HL-60/S4 (cell line): ENCODE results near the gene P4HB.

Source experiments
- in situ Hi-C: fragments of 300-500 bp; cut with MboI; formaldehyde crosslinking; loops from 2 replicates; pipeline ENCODE4 v1.14.3; 2022; ENCODE audit warnings: low sequenced_read_pairs

P4HB gene

DNA sequence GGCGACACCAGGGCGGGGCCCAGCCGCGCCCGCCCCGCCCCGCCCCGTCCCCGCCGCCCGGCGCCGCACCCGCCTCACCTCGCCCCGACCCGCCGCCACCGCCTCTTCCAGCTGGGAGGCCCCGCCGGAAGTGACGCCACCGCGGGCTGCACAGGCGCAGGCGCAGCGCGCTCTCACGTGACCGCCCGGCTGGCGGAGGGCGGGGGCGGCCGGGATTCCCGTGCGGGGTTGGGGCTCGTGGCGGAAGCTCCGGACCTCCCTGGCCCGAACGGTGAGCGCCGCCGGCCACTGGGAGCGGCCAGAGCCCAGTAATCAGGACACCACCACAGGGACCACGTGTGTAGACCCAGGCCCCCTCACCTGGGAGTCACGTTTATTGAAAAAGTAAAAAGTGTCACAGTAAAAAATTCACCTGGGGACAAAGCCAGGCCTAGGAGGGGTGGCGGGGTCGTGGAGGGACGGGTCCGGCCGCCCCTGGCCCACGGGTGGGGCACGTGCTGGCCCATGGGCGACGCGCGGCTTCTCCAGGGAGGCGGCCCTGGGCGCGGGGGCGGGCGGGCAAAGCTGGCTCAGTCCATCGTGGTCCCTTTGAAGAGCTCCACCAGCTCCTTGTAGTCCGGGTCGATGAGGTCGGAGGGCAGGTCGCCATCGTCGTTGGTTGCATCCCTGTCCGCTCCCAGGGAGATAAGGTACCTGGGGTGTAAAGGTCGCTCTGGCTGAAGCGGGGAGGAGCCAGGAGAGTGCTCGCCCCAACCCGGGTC, 27.0 kb downstream of the P4HB start, which contains the start of gene MCRIP1:
Gene MCRIP1 (minus strand): TSS at position 132 of the 761 bp plus-strand sequence. CDS start 8,785 bp downstream, outside the sequence.
- in situ Hi-C loops: no loop called here

DNA sequence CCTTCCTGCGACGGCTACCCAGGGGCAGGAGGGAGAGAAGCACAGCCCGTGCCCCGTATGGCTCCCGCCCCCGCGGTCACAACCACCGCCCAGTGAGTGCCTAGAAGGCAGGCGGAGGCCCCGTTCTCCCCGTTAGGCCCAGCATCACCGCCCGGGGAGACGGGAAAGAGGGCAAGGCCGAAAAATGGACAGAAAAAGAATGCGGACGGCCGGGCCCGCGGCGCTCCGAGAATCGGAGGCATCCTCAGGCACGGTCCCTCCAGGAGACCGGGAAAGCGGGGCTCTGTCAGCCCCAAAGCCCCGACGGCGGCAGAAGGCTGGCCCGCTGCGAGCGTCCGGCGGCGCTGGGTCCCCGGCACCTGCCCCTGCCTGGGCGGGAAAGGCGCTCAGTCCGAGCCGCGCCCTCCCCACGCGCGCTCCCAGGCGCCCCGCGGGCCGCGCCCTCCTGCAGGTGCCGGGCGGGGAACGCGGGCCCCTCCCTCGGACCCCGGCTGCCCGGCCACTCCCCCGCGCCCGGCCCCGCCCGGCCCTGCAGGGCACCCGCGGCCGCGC, 27.7 kb downstream of the P4HB start:
- in situ Hi-C loops: no loop called here

DNA sequence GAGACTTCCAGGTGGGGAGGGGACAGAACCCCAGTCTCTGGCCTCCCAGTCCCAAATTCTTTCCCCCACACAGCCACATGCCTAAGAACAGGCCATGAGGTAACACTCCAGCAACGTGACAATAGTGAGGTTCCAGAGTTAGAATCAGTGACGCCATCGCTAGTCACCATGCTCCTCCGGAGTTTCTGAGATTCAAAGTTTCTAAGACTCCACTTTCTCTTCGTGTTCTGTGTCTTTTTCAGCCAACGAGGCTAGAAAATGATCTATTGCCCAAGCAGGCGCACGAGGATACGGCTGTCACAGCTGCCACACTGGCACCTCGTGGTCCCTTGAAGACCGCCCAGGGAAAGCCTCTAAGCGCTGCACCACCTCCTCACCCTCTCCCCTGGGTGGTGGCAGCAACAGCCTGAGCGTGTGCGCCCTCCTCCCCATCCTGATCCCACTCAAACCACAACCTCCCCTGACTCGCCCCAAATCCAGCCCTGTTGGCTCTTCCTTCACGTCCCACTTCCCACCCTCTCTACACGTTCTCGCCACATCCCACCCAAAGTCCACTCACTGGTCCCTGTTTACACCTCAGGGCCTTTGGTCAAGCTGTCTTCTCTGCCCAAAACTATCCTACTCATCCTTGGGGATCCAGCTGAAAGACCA, 28.3 kb downstream of the P4HB start:
- in situ Hi-C loops: no loop called here

DNA sequence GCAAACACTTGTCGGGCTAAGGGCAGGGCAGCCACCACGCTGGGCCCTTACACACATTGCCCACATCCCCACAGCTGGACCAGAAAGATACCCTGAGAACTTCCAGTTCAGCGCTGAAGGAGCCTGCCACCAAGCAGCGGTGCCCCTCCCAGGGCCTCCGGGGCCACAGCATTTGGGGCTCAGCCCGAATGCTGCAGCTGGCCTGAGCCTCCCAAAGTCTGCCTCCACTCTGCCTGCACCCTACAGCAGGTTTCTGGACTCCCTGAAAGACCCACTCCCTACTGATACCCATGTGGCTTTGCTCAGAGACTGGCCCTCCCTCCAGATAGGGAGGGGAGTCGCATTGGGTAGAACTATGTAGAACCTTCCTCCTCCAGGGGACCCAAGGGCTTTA, 28.8 kb downstream of the P4HB start:
- in situ Hi-C loops: no loop called here

DNA sequence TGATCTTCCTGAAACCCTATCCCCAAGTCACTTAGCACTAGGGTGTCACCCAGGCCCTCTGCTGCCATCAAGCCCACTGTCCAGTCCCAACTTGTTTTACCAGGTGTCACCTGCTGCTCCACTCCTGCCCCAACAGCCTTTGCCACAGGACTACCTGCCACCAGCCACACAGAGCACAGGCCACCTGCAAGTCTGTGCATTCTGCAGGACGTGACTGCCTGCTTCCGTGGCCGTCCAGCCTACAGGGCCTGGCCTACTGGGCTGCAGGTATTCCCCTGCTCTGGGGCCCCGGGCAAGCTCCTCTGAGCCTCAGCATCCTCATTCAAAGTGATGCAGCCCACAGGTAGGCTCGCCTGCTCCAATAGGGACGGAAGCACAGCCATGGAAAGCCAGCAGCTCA, 30.5 kb downstream of the P4HB start:
- in situ Hi-C loops: no loop called here

DNA sequence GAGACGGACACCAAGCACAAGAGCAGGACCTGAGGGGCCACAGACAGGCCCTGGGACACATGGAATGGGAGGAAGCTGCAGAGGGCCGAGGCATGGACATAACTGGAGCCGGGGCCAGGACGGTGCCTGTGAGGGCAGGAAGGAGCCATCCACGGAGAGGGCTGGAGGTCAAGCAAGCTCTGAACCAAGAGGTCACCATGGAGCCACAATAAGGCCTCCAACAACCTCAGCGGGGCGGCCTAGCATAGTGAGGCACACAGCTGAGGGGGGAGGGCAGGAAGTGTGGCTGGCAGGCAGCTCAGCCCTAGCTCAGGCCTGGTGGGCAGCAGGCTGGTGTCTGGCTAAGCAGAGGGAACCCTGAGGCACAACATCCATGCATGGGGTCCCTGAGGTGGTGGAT, 31.7 kb downstream of the P4HB start:
- in situ Hi-C loops: no loop called here

DNA sequence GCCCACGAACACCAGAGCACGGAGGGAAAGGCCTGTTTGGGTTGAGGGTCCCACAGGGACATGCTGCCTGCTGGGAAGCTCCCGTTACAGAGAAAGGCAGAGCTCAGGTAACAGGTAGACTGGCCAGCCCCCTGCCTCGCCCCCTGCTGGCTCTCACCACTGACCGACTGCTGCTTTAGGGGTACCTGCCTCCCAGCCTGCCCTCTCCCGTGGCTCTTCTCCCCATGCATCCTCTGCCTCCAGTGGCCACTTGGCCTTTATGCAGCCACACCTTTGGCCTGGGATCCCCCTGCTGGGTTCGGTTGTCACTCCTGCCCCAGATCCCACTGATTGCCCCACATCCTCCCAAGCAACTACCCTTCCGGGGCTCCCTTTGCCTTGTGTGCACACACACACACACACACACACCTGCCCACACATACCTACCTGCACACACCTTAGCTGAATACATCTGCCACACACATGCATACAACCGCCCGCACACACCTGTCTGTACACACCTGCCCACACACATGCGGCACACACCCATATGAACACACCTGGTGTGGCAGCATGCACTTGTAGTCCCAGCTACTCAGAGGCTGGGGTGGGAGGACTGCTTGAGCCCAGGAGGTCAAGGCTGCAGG, 34.4 kb downstream of the P4HB start:
- in situ Hi-C loops: no loop called here

DNA sequence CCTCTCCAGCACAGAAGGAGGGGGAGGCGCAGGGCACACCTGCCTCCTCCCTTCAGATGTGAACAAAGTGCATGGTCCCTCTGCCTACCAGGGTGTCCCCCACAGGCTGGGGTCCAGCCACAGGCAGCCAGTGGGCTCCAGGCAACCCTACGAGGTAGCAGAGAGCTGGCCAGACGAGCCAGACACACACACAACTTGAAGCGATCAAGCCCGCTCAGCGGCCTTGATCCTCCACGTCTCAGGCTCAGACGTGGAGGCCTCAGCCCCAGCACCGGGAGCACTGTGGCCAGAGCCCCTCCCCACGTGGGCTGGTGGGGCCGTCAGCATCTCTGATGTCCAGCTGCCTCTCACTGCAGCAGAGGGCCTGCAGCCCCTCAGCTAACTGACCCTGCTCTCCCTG, 35.7 kb downstream of the P4HB start:
- in situ Hi-C loops: no loop called here

DNA sequence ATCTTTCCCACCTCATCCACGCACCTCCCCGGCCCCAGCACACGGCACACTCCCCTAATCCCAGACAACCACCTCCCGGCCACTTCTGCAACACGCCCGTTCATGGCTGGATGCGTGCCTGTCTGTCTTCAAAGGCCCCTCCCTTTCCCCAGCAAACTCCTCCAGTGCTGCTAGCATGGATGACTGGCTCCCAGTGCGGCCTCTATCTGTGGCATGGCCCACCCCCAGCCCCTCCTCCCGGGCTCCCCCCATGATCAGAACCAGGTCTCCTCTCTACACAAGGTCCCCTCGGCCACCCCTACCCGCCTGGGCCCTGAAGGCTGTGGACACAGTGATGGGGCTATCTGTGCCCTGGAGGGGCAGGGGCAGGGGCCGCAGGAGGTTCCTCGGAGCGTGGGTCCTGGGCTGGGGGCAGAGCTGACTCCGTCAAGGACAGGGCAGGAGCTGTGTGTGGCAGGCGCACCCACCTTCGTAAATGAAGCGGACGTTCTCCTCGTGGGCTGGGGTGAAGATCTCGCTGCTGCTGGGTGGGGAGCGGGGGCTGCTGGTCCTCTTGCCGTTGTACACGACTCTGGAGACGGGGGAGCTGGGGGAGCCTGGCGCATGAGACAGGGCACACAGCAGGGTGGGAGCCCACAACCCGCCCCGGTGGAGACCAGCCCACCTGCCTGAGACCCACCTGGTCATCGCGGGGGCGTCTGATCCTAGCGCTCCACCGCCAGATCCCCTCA, 36.4 kb downstream of the P4HB start:
- in situ Hi-C loops: no loop called here

DNA sequence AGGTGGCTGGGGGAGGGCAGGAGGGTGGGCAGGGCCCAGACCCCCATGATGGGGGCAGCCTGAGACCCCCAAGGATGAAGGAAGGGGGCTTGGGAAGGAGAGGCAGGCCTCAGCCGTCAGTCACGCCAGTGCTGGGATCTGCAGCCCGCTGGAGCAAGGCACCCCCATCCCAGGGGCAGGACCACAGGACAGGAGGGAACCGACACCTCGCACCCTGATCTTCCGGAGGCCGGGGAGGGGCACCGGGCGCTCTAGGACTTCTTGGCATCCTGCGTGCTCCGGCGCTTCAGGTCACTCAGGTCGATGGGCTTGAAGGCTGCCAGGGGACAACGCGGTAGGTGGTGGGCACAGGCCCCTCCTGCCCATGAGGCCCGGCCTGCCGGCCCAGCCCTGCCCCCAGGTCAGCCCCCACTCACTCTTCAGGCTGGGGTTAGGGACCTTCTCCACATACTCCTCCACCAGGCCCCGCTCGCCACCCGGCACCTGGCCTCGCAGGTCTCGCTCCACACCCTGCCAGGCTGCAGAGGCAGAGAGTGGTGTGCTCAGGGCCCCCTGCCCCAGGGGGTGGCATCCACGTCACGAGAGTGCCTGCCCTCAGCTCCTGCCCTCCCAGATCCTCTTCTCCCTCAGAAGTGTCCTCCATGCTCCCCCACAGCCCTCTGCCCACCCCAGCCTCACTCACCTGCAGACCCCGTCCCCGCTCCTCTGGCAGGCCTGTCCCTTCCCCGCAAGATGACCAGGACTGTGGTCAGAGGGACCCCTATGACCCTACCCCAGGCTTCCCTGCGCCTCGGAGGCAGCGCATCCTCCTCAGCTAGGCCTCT, 37.1 kb downstream of the P4HB start:
- in situ Hi-C loops: no loop called here

DNA sequence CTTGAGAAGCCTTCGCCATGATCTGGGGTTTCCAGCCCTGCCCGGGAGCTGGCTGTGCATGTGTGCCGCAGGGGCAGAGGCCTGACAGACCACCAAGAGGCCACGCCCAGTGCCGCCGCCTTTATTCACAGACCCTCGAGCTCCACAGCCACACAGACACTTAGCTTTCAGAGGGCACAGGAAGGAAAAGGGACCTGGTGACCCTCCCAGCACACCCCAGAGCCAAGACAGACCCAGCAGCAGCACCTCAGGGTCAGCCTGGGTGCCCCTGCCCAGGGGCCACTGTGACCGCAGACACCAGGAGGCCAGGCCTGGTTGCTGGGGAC, 38.1 kb downstream of the P4HB start:
- in situ Hi-C loops: no loop called here

DNA sequence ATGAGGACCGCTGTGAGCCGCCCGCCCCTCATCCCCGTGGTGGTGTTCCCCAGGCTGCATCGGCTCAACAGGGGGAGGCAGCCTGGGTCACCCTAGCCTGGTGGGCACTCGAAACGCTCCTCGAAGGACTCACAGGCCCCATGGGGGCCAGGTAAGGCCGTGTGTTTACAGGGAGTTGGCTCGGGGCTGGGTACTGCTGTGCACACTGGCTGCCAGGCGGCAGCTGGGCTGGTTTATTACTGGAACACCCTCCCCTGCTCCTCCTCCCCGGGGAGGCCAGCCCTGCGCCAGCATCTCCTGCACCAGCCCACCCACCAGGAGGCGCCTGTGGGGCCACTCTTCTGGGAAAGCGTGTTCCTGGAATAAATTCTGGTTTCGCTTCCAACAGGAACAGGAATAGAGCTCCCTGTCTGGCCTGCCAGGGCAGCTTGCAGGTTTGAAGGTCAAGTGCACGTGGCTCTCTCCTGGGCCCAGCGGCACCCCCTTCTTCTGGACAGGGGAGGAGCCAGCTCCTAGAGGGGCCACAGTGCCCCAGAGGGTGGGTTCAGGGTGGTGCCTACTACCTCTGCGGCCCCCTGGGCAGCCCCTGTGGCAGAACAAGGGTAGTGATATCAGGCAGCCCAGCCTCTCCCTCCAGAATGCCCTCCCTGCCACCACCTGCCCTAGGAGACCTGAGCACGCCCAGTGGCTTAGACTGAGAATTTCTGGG, 38.6 kb downstream of the P4HB start:
- in situ Hi-C loops: no loop called here

DNA sequence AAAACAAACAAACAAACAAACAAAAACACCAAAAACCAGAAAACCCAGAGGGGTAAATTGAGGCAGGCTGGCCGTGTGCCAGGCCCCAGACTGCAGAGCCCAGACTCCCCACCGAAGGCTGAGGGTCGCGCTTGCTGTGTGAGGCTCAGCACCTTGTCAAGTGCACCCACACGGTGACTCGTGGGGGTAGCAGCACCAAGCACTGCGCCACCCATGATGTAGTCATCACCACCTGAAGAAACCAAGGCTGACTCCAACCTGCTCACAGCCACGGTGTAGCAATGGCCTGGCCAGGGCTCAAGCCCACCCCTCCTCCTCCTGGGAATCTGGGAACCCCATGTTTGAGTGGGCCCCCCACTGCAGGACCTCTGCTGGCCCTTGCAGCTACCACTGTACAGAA, 39.2 kb downstream of the P4HB start:
- in situ Hi-C loops: no loop called here

DNA sequence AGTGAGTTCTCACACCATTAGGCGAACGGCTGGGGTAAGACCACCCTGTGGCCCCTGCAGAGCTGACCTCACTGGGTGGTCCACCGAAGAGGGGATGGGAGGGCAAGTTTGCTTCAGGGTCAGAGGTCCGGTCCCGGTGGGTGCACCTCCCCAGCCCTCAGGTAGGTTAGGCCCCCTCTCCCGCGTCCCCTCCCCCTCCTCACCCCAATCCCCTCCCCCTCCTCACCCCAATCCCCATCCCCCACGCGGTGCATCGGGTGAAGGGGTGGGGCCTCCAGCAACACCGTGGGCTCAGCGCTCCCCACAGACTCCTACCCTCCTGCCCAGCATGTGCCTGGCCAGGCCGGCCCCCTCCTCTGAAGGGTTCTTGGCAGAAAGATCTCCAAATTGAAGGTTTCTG, 40.6 kb downstream of the P4HB start:
- in situ Hi-C loops: no loop called here

DNA sequence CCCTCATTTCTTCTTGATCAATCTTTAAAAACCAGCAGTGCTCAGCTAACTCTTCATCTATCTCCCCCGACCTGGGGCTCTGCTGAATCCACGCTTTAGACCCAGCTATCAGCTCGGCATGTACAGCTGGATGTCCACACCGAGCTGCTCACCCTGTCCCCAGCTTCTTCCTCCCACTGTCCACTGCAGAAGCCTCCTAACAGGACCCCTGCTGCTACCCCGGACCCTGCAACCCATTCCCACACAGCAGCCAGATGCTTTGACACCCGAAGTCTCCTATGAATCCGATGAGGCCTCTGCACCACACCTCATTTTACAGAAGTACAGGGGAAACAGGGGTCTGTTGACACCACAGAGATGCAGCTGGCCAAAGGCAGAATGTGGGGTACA, 42.6 kb downstream of the P4HB start:
- in situ Hi-C loops: no loop called here

DNA sequence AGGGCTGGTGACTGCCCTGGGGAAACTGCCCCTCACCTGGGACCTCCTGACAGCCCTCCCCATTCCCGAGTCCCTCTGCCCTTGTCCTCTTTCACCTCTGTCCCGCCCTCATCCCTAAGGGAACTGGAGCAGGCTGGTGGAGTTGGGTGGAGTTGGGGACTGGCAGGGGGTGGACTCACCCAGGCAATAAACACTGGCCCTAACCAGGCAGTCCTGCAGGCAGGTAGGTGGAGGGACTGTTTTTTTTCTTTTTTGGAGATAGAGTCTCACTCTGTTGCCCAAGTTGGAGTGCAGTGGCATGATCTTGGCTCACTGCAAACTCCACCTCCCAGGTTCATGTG, 44.7 kb downstream of the P4HB start:
- in situ Hi-C loops: no loop called here

DNA sequence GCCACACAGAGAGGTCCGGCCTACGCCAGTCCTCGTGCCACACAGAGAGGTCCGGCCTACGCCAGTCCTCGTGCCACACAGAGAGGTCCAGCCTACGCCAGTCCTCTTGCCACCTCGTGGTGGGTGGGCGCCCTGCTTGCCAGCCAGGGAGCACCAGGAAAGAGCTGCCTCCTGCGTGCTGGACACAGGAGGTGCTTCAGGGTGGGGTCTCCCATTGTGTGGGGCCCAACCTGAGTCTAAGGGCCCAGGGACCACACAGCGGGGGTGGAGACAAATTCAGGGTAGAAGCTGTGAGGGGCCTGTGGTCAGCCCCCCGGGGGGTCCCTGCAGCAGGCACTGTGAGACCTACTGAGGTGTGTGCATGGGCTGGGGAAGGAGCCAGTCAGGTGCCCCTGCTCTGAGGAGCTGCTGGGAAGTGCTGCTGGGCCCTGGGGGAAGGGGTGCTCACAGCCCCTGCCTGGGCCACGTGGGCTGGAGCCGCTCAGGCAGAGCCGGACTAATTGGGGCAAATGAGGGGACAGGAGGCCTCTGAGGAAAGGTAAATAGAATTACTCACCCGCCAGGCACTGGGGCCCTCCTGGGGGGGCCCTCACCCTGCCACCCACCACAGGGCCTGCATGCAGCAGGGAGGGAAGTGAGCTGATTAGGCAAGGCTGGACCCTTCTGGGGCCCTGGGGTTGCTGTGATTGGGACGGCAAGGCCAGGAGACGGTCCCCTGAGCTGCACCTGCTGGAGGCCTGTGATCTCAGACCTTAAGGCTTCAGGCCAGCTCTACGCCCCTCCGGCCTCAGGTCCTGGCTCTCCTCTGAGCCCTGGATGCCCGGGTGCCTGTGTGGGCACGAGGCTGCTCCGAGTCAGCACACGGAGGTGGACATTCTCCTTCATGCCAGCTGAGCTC, 45.3 kb downstream of the P4HB start:
- in situ Hi-C loops: no loop called here

DNA sequence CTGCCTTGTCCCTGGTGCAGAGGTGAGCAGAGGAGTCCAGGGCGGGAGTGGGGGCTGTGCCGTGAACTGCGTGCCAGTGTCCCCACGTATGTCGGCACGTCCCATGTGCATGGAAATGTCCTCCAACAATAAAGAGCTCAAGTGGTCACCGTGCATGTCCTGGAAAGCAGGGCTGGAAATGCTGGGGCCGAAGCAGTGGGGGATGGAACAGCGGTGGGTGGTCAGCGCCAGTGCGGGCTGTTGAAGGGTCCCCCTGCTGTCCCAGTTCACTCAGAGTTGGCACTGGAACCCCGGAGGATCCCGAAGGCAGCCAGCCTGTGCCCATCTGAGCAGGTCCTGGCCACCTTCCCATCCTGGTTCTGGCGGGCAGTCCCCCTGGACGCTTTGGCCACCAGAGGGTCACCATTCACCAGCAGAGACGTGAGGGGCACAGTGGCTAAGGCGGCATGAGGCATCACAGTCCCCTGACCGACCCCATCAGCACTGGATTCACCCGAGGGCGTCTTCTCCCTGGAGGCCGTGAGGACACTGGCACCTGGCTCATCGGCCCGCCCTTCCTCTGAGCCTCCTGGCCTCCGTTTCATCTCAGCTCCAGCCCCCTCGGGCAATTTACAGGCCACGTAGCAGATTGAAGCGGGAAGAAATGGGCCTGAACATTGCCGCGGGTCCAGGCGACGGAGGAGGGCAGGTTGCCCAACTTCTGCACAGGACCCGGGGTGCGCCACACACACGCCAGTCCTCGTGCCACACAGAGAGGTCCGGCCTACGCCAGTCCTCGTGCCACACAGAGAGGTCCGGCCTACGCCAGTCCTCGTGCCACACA, 46.3 kb downstream of the P4HB start:
- in situ Hi-C loops: no loop called here
